Endothelial cell of umbilical vein (primary cell): ENCODE results near the gene NR3C2. TPM values are rescaled to one million over a fixed set of nuclear protein-coding genes. Genes with fewer than 3 reads are reported as not detected.

ENCODE experiments used
- BruUV-seq: library from RNA; stranded (reverse); fragments of 400-500 nt; replicated peaks from 2 replicates; lab custom pipeline; 2021; lab: Mats Ljungman, UMichigan
- CTCF ChIA-PET: fragments of 300-600, 350-600 bp; sonication (Branson Sonifier 250); formaldehyde crosslinking; loops from one replicate; lab custom pipeline; 2021; ENCODE audit warnings: antibody characterized with exemption, inconsistent platforms; lab: Charles Lee
- POLR2A ChIA-PET: fragments of 300-600, 350-600 bp; sonication (Branson Sonifier 250); formaldehyde crosslinking; loops from one replicate; lab custom pipeline; 2021; ENCODE audit warnings: antibody characterized with exemption, inconsistent platforms; lab: Charles Lee
- DNase-seq: peaks from one replicate; pipeline ENCODE4 v3.0.0-alpha.2; 2011; ENCODE audit warnings: low read depth, low spot score
- FAIRE-seq: peaks from 2 replicates; lab custom pipeline; 2011; peaks lifted over from hg19 to GRCh38; lab: Jason Lieb, UNC
- H2AFZ ChIP-seq: 2 replicates; pipeline ENCODE4 v1.6.0; 2012; ENCODE audit warnings: low read depth, low read length, control low read depth, inconsistent platforms
- H3K27ac ChIP-seq: 2 replicates; pipeline ENCODE4 v1.5.1; 2011; ENCODE audit warnings: low read depth, mild to moderate bottlenecking, control low read depth, low read length, moderate library complexity; ENCODE audit not compliant: insufficient read depth
- H3K27me3 ChIP-seq, 2 experiments: 2 replicates each; pipeline versions ENCODE4 v1.6.0 to v1.6.1; 2011; ENCODE audit warnings: low read length in 2 of 2, mixed read lengths in 1 of 2; ENCODE audit not compliant: control insufficient read depth in 2 of 2, insufficient read depth in 2 of 2
- H3K36me3 ChIP-seq, 2 experiments: 2 replicates in 1 of 2; 3 replicates in 1 of 2; pipeline ENCODE4 v1.5.1; 2011; ENCODE audit warnings: low read length in 2 of 2, mild to moderate bottlenecking in 1 of 2, moderate library complexity in 1 of 2; ENCODE audit not compliant: control insufficient read depth in 2 of 2, insufficient read depth in 2 of 2; ENCODE audit errors: extremely low read depth in 1 of 2
- H3K4me1 ChIP-seq: 3 replicates; pipeline ENCODE4 v1.5.1; 2011; ENCODE audit warnings: mild to moderate bottlenecking, low read length; ENCODE audit not compliant: control insufficient read depth, insufficient read depth; ENCODE audit errors: extremely low read depth
- H3K4me2 ChIP-seq: 2 replicates; pipeline ENCODE4 v1.6.1; 2011; ENCODE audit warnings: low read length, control low read depth, mixed read lengths; ENCODE audit not compliant: insufficient read depth
- H3K4me3 ChIP-seq, 3 experiments: fragments of 200-600 bp in 1 of 3; sonication (generic), shearing (Covaris generic) in 1 of 3; replicated peaks in 1 of 3; 2 replicates each; pipeline ENCODE4 v1.5.1; 2011 to 2016; ENCODE audit warnings: control low read depth in 3 of 3, low read length in 3 of 3, mild to moderate bottlenecking in 2 of 3, inconsistent platforms in 1 of 3, low read depth in 1 of 3, moderate library complexity in 1 of 3; ENCODE audit not compliant: insufficient read depth in 1 of 3
- H3K79me2 ChIP-seq: 2 replicates; pipeline ENCODE4 v1.6.0; 2012; ENCODE audit warnings: low read length, inconsistent platforms; ENCODE audit not compliant: control insufficient read depth, insufficient read depth
- H3K9ac ChIP-seq: replicated peaks from 2 replicates; pipeline ENCODE3; 2011; ENCODE audit warnings: low read length, control low read depth; ENCODE audit not compliant: insufficient read depth; ENCODE audit errors: extremely low read depth
- H3K9me1 ChIP-seq: replicated peaks from 3 replicates; pipeline ENCODE4 v1.6.0; 2011; ENCODE audit warnings: mild to moderate bottlenecking, low read length; ENCODE audit not compliant: control insufficient read depth, insufficient read depth; ENCODE audit errors: extremely low read depth
- H3K9me3 ChIP-seq: replicated peaks from 2 replicates; pipeline ENCODE4 v1.5.1; 2012; ENCODE audit warnings: low read length, inconsistent platforms; ENCODE audit not compliant: control insufficient read depth, insufficient read depth
- H4K20me1 ChIP-seq: replicated peaks from 2 replicates; pipeline ENCODE3; 2011; ENCODE audit warnings: mild to moderate bottlenecking, low read length; ENCODE audit not compliant: control insufficient read depth, insufficient read depth; ENCODE audit errors: extremely low read depth
- EZH2 ChIP-seq: IDR thresholded peaks from 2 replicates; pipeline ENCODE4 v1.6.1; 2012; ENCODE audit warnings: borderline replicate concordance, low read depth, mild to moderate bottlenecking, moderate library complexity, low read length, inconsistent platforms; ENCODE audit not compliant: severe bottlenecking
- FOS ChIP-seq: IDR thresholded peaks from 2 replicates; pipeline ENCODE4 v1.6.1; 2011; ENCODE audit warnings: mild to moderate bottlenecking, low read length, moderate library complexity, borderline replicate concordance; ENCODE audit not compliant: insufficient read depth
- GATA2 ChIP-seq: IDR thresholded peaks from 2 replicates; pipeline ENCODE4 v1.7.0; 2011; ENCODE audit warnings: low read depth, mild to moderate bottlenecking, moderate library complexity, mixed read lengths, low read length; ENCODE audit not compliant: insufficient read length, insufficient read depth
- JUN ChIP-seq: IDR thresholded peaks from 2 replicates; pipeline ENCODE4 v1.6.1; 2011; ENCODE audit warnings: borderline replicate concordance, low read depth; ENCODE audit not compliant: insufficient read length, insufficient read depth
- MYC ChIP-seq: IDR thresholded peaks from one replicate; pipeline ENCODE4 v1.6.1; 2011; ENCODE audit warnings: mild to moderate bottlenecking, low read depth, low read length
- POLR2A ChIP-seq: IDR thresholded peaks from 2 replicates; pipeline ENCODE4 v1.6.1; 2012; ENCODE audit warnings: low read depth, mild to moderate bottlenecking, control low read depth, low read length
- POLR2AphosphoS5 ChIP-seq: IDR thresholded peaks from 2 replicates; pipeline ENCODE4 v1.6.1; 2012; ENCODE audit warnings: low read depth, mild to moderate bottlenecking, control low read depth, low read length, moderate library complexity; ENCODE audit not compliant: insufficient read depth
- dilution Hi-C: fragments of 300-500 bp; cut with MboI; formaldehyde crosslinking; loops from one replicate; pipeline ENCODE4 v1.15.0; 2019; ENCODE audit warnings: low sequenced_read_pairs; ENCODE audit not compliant: extremely low pct_ligation_motif_present
- intact Hi-C: fragments of 100-400 bp; cut with micrococcal nuclease; formaldehyde crosslinking; loops from one replicate; pipeline ENCODE4 v1.10.0; 2022
- polyA plus RNA-seq, 4 experiments: library from polyadenylated mRNA; depleted of rRNA in 3 of 4; stranded (reverse) in 3 of 4; unstranded in 1 of 4; fragments of >200 nt; gene quantifications; 2 replicates each; pipeline versions ENCODE4 v1.2.1 to v1.2.3, GENCODE V29; 2011 to 2012; ENCODE audit warnings: missing spikeins in 1 of 4
- total RNA-seq: library from RNA; stranded (reverse); gene quantifications from 2 replicates; pipeline ENCODE4 v1.2.3, GENCODE V29; 2021
- TF ChIP-seq, protein P1 (sequence below): IDR thresholded peaks from 2 replicates; pipeline ENCODE4 v1.6.1; 2011; ENCODE audit not compliant: insufficient read depth, insufficient read length
- TF ChIP-seq, protein P2 (sequence below), 2 donors: IDR thresholded peaks; 1 replicate in 1 of 2; 2 replicates in 1 of 2; pipeline ENCODE4 v1.5.1; 2011; ENCODE audit warnings: low read length in 2 of 2, mild to moderate bottlenecking in 2 of 2, moderate library complexity in 2 of 2, control low read depth in 1 of 2, inconsistent platforms in 1 of 2, low read depth in 1 of 2; ENCODE audit not compliant: insufficient read depth in 1 of 2; ENCODE audit errors: extremely low read depth in 1 of 2

Gene NR3C2
- total and polyA plus RNA-seq, 2 donors (not counting 3 experiments of a cell fraction or from before 2014, with no cell fraction given): 4.8 to 16.4 TPM

- Histone ChIP-seq H3K79me2 (no peaks in the 10 kb centered on the region), H3K4me3 (no peak overlapping the region), H3K36me3 (no peaks in the 10 kb centered on the region), H3K4me2 (no peak overlapping the region), H3K27me3 (no peaks in the 10 kb centered on the region), H3K27ac (no peak overlapping the region), H4K20me1 (no peaks in the 10 kb centered on the region), H3K9me3 (no peaks in the 10 kb centered on the region), H2AFZ (no peak overlapping the region), H3K4me1 (no peaks in the 10 kb centered on the region), H3K9me1 (no peaks in the 10 kb centered on the region), H3K9ac (no peak overlapping the region)
- FAIRE-seq (no peak), DNase-seq (no peak)
- no TSS peak for BruUV-seq
- POLR2A ChIA-PET: no interaction called here
- intact Hi-C loops (no loop called here), dilution Hi-C loops (no loop called here)
- TF ChIP-seq EZH2: no peak
- no peak for TF ChIP-seq POLR2AphosphoS5
- no peak for TF ChIP-seq JUN
- no peak for TF ChIP-seq POLR2A
- no peak for TF ChIP-seq GATA2
- TF ChIP-seq FOS: no peak
- no peak for TF ChIP-seq MYC
- TF ChIP-seq, protein P1, sequence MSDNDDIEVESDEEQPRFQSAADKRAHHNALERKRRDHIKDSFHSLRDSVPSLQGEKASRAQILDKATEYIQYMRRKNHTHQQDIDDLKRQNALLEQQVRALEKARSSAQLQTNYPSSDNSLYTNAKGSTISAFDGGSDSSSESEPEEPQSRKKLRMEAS: no peak
- TF ChIP-seq, protein P2, sequence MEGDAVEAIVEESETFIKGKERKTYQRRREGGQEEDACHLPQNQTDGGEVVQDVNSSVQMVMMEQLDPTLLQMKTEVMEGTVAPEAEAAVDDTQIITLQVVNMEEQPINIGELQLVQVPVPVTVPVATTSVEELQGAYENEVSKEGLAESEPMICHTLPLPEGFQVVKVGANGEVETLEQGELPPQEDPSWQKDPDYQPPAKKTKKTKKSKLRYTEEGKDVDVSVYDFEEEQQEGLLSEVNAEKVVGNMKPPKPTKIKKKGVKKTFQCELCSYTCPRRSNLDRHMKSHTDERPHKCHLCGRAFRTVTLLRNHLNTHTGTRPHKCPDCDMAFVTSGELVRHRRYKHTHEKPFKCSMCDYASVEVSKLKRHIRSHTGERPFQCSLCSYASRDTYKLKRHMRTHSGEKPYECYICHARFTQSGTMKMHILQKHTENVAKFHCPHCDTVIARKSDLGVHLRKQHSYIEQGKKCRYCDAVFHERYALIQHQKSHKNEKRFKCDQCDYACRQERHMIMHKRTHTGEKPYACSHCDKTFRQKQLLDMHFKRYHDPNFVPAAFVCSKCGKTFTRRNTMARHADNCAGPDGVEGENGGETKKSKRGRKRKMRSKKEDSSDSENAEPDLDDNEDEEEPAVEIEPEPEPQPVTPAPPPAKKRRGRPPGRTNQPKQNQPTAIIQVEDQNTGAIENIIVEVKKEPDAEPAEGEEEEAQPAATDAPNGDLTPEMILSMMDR (IDR thresholded peaks at IDR 0.05; ENCODE audit: extremely low read depth in 1 of 2, insufficient read depth in 1 of 2, low read depth in 1 of 2, low read length in 2 of 2): no peak
- CTCF ChIA-PET: interaction anchor here (1.0 kb wide), 1 partner anchor 10 kb away, joined by 3 read pairs; no protein-coding TSS in a partner anchor
Observed at GRCh38 chr4:148196164-148196563, 246.1 kb downstream of the NR3C2 start.
